K562 (cell line): ENCODE data around the gene ENTR1. TPM values are rescaled to one million over a fixed set of nuclear protein-coding genes. Genes with fewer than 3 reads are reported as not detected.

ENCODE experiments used
- ASH1L ChIP-seq: fragments of 450-650 bp; IDR thresholded peaks from 2 replicates; pipeline ENCODE4 v1.6.1; 2018; ENCODE audit warnings: borderline replicate concordance, mild to moderate bottlenecking, low read depth; ENCODE audit not compliant: partially characterized antibody
- BCOR ChIP-seq: fragments of 450-650 bp; IDR thresholded peaks from 2 replicates; pipeline ENCODE4 v1.6.1; 2016
- CHD1 ChIP-seq: fragments of 200-600 bp; sonication (generic); IDR thresholded peaks from one replicate; pipeline ENCODE4 v1.6.1; 2012; ENCODE audit warnings: mild to moderate bottlenecking, moderate library complexity, low read length, inconsistent platforms
- HDAC1 ChIP-seq, 2 experiments: fragments of 450-650 bp; IDR thresholded peaks; 2 replicates each; pipeline ENCODE4 v1.6.1; 2016 to 2017; ENCODE audit warnings: inconsistent platforms in 1 of 2, mild to moderate bottlenecking in 1 of 2, moderate library complexity in 1 of 2
- JUNB ChIP-seq: fragments of 450-650 bp; formaldehyde crosslinking; conservative IDR thresholded peaks from 2 replicates; pipeline ENCODE4 v1.4.0; 2020; ENCODE audit warnings: mild to moderate bottlenecking
- KHSRP ChIP-seq: fragments of 450-650 bp; IDR thresholded peaks from 2 replicates; pipeline ENCODE4 v1.6.1; 2017
- NONO ChIP-seq, 2 experiments: fragments of 200-400 bp in 1 of 2; fragments of 450-650 bp in 1 of 2; formaldehyde crosslinking in 1 of 2; IDR thresholded peaks; 2 replicates each; pipeline ENCODE4 v1.6.1; 2017; ENCODE audit warnings: low read depth in 2 of 2, mild to moderate bottlenecking in 2 of 2, moderate library complexity in 2 of 2, low read length in 1 of 2
- POLR2A ChIP-seq: fragments of 450-650 bp; conservative IDR thresholded peaks from 2 replicates; pipeline ENCODE4 v1.6.1; 2016
- PRMT5 ChIP-seq: sonication (generic); formaldehyde crosslinking; IDR thresholded peaks from 2 replicates; pipeline ENCODE4 v1.5.0; 2020; ENCODE audit warnings: missing genetic modification reagents
- SAFB2 ChIP-seq: fragments of 200-400 bp; formaldehyde crosslinking; IDR thresholded peaks from 2 replicates; pipeline ENCODE4 v1.6.1; 2018; ENCODE audit warnings: borderline replicate concordance, low read length, low read depth, moderate library complexity; ENCODE audit not compliant: severe bottlenecking
- TCF7L2 ChIP-seq: fragments of 150-350 bp; IDR thresholded peaks from 2 replicates; pipeline ENCODE4 v1.6.1; 2016; ENCODE audit warnings: low read depth, mild to moderate bottlenecking, low read length, moderate library complexity
- TGIF2 ChIP-seq: sonication (generic); formaldehyde crosslinking; IDR thresholded peaks from 2 replicates; pipeline ENCODE4 v1.8.1; 2022; ENCODE audit warnings: mild to moderate bottlenecking, missing genetic modification reagents, moderate library complexity
- XRCC4 ChIP-seq: IDR thresholded peaks from one replicate; pipeline ENCODE4 v1.6.1; 2011; ENCODE audit not compliant: insufficient read depth, insufficient read length; ENCODE audit errors: extremely low read depth
- ZFP30 ChIP-seq: fragments of 250-450 bp; sonication (Bioruptor Pico); IDR thresholded peaks from 2 replicates; pipeline ENCODE4 v1.8.0; 2022; ENCODE audit warnings: moderate library complexity, mild to moderate bottlenecking, inconsistent platforms, borderline replicate concordance
- ZNF282 ChIP-seq: sonication (generic); formaldehyde crosslinking; IDR thresholded peaks from 2 replicates; pipeline ENCODE4 v1.8.1; 2023; ENCODE audit warnings: missing genetic modification reagents
- polyA plus RNA-seq, 8 experiments: library from polyadenylated mRNA; depleted of rRNA in 4 of 8; stranded (reverse) in 5 of 8; unstranded in 3 of 8; fragments of >200 nt; fragmentation: Nextera tagmentation in 2 of 8; fragmentation: Illumina TruSeq in 1 of 8; extraction: Ambion mirVana in 2 of 8; extraction: Trizol in 1 of 8; gene quantifications; 2 replicates each; pipeline versions ENCODE4 v1.2.1 to v1.2.3, GENCODE V29; 2011 to 2014; ENCODE audit warnings: inconsistent platforms in 1 of 8, missing spikeins in 1 of 8
- total RNA-seq, 7 experiments: library from RNA; depleted of rRNA in 6 of 7; stranded (reverse); fragments of >200 nt in 6 of 7; fragmentation: Illumina TruSeq in 2 of 7; extraction: Trizol in 2 of 7; gene quantifications; 2 replicates each; pipeline versions ENCODE4 v1.2.1 to v1.2.3, GENCODE V29; 2011 to 2021; ENCODE audit warnings: low replicate concordance in 1 of 7
- TF ChIP-seq, protein P1 (sequence below): fragments of 450-650 bp; formaldehyde crosslinking; IDR thresholded peaks from 2 replicates; pipeline ENCODE4 v1.4.0; 2022; ENCODE audit warnings: mild to moderate bottlenecking, moderate library complexity
- TF ChIP-seq, protein P2 (sequence below): sonication (generic); formaldehyde crosslinking; IDR thresholded peaks from 2 replicates; pipeline ENCODE4 v1.9.0; 2022; ENCODE audit warnings: mild to moderate bottlenecking, missing genetic modification reagents
- TF ChIP-seq, protein P3 (sequence below): fragments of 250-450 bp; sonication (Bioruptor Pico); IDR thresholded peaks from 2 replicates; pipeline ENCODE4 v1.5.1; 2021; ENCODE audit warnings: mild to moderate bottlenecking
- TF ChIP-seq, protein P4 (sequence below): fragments of 250-450 bp; sonication (Bioruptor Pico); IDR thresholded peaks from 2 replicates; pipeline ENCODE4 v1.5.0; 2020; ENCODE audit warnings: mild to moderate bottlenecking, borderline replicate concordance

Gene ENTR1
- total and polyA plus RNA-seq, 9 of the 15 experiments (the other 6 are each of a cell fraction or from before 2014, with no cell fraction given), result 6.7 to 106 (median 72.6) TPM

DNA sequence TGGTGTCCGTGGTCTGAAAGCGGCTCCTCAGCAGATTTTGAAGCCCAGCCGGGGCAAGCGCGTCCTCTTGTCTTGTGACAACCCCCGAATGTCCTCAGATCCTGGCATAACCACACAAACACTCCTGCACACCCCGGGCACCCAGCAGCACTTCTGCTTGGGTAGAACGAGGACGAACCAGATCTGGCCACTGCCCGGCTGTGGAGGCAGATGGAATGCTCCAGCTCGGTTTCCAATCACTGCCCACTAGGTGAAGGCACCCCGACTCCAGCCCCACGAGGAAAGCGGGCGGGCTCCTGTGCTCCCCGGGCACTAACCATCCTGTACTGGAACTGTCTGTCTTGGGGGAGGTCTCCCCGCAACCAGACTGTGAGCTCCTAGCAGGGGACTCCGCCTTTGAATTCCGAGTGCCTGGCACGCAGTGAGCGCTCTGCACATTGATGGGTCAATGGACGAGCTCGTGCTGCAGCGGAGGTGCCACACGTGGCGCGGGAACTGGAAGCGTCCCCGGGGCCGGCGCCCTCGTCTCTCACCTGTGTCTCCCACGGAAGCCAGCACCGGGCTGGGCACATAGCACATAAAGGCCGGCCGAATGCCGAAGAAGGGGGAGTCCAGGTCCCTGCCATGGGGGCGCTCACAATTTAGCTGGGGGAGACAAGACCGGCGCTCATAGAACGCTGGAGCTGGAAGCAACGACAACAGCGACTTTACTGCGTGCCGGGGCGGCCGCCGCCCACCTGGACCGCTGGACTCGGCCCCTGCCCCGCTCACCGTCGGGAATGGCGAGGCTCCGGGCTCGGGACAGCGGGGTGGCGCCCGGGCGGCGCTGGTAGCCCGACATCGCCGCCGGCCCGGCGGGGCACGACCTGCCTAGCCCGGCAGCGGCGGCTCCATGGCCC is 608 bp downstream of the ENTR1 start (continued):
- TF ChIP-seq, protein P1, sequence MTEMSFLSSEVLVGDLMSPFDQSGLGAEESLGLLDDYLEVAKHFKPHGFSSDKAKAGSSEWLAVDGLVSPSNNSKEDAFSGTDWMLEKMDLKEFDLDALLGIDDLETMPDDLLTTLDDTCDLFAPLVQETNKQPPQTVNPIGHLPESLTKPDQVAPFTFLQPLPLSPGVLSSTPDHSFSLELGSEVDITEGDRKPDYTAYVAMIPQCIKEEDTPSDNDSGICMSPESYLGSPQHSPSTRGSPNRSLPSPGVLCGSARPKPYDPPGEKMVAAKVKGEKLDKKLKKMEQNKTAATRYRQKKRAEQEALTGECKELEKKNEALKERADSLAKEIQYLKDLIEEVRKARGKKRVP, result no peak
- TF ChIP-seq, protein P2, sequence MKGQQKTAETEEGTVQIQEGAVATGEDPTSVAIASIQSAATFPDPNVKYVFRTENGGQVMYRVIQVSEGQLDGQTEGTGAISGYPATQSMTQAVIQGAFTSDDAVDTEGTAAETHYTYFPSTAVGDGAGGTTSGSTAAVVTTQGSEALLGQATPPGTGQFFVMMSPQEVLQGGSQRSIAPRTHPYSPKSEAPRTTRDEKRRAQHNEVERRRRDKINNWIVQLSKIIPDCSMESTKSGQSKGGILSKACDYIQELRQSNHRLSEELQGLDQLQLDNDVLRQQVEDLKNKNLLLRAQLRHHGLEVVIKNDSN (CRISPR knock-in tag), result peak; percentile 52; the same call in 1 of the 2 replicates
- TF ChIP-seq, protein P3, sequence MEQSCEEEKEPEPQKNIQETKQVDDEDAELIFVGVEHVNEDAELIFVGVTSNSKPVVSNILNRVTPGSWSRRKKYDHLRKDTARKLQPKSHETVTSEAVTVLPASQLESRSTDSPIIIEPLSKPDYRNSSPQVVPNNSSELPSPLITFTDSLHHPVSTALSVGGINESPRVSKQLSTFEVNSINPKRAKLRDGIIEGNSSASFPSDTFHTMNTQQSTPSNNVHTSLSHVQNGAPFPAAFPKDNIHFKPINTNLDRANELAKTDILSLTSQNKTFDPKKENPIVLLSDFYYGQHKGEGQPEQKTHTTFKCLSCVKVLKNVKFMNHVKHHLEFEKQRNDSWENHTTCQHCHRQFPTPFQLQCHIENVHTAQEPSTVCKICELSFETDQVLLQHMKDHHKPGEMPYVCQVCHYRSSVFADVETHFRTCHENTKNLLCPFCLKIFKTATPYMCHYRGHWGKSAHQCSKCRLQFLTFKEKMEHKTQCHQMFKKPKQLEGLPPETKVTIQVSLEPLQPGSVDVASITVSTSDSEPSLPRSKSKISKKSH, result no peak
- TF ChIP-seq HDAC1 (IDR thresholded peaks at IDR 0.05), result peak in 1 of 2 experiments; percentile 64; a peak in 2 of 4 replicates
- no peak for TF ChIP-seq ZNF282 (CRISPR knock-in tag)
- TF ChIP-seq SAFB2, result no peak
- TF ChIP-seq TCF7L2, result no peak
- TF ChIP-seq KHSRP, result no peak
- no peak for TF ChIP-seq PRMT5 (CRISPR knock-in tag)
- TF ChIP-seq, protein P4, sequence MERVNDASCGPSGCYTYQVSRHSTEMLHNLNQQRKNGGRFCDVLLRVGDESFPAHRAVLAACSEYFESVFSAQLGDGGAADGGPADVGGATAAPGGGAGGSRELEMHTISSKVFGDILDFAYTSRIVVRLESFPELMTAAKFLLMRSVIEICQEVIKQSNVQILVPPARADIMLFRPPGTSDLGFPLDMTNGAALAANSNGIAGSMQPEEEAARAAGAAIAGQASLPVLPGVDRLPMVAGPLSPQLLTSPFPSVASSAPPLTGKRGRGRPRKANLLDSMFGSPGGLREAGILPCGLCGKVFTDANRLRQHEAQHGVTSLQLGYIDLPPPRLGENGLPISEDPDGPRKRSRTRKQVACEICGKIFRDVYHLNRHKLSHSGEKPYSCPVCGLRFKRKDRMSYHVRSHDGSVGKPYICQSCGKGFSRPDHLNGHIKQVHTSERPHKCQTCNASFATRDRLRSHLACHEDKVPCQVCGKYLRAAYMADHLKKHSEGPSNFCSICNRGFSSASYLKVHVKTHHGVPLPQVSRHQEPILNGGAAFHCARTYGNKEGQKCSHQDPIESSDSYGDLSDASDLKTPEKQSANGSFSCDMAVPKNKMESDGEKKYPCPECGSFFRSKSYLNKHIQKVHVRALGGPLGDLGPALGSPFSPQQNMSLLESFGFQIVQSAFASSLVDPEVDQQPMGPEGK (CRISPR knock-in tag), result no peak
- no peak for TF ChIP-seq ZFP30
- 0 out of 2 replicates have a peak, but pooled peaks have one; percentile 22 for TF ChIP-seq TGIF2
- TF ChIP-seq JUNB (CRISPR knock-in tag), result no peak
- no peak for TF ChIP-seq POLR2A
- no peak for TF ChIP-seq ASH1L
- TF ChIP-seq BCOR, result no peak
- TF ChIP-seq CHD1, result peak; percentile 39
- no peak for TF ChIP-seq NONO (IDR thresholded peaks at IDR 0.05; ENCODE audit: low read depth in 2 of 2, low read length in 1 of 2)
- no peak for TF ChIP-seq XRCC4
